HG03064 (cell line): ENCODE measurements around the gene ACER1.
"Not testable (repeated sequence)": the region's sequence is repeated elsewhere in the genome, so short reads cannot be mapped to it uniquely, and the experiment has no call there.

Source experiments
- ATAC-seq: cut with Tn5 transposase; IDR thresholded peaks from one replicate; pipeline ENCODE4 v1.9.1; 2021; ENCODE audit warnings: low read depth; ENCODE audit not compliant: unreplicated experiment

The ACER1 gene

DNA sequence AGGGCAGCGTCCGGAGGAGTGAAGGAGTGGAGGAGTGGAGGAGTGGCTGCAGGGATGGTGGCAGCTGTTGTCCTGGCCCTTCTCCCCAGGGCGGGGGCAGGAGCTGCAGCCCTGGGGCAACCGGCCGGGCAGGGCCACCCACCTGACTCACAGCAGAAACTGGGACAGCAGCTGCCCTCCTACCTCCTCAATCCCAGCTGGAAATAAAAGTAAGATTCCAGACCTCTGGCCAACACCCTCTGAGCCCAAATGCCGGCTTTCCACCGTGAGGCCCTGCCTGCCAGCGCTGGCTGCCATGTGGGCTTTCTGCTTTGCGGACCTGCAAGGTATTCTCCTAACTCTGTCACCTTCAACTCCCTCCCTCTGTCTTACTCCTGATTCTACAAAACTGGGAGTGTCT, 24.6 kb upstream of the ACER1 start:
- ATAC-seq: no peak

DNA sequence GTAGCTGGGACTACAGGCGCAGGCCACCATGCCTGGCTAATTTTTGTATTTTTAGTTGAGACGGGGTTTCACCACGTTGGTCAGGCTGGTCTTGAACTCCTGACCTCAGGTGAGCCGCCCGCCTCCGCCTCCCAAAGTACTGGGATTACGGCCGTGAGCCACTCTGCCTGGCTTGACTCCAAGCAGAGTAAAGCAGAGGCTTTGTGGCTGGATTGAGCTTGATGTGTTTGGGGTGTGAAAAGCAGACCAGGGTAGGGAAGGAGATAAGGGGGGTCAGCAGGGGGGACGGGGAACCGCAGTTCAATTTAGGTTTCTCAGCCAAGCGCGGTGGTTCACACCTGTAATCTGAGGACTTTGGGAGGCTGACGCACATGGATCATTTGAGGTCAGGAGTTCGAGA, 23.8 kb upstream of the ACER1 start:
- ATAC-seq: no peak

DNA sequence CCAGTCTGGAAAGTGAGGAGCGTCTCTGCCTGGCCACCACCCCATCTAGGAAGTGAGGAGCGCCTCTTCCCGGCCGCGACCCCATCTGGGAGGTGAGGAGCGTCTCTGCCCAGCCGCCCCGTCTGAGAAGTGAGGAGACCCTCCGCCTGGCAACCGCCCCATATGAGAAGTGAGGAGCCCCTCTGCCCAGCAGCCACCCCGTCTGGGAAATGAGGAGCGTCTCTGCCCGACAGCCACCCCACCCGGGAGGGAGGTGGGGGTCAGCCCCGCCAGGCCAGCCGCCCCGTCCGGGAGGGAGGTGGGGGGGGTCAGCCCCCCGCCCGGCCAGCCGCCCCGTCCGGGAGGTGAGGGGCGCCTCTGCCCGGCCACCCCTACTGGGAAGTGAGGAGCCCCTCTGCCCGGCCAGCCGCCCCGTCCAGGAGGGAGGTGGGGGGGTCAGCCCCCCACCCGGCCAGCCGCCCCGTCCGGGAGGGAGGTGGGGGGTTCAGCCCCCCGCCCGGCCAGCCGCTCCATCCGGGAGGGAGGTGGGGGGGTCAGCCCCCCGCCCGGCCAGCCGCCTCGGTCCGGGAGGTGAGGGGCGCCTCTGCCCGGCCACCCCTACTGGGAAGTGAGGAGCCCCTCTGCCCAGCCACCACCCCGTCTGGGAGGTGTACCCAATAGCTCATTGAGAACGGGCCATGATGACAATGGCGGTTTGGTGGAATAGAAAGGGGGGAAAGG, 22.1 kb upstream of the ACER1 start:
- not testable (repeated sequence) for ATAC-seq

- no peak for ATAC-seq
Measured at GRCh38 chr19:6354098-6354674, 20.8 kb upstream of the ACER1 start.

GRCh38 chr19:6352381-6353165, 19.2 kb upstream of the ACER1 start:
- no peak for ATAC-seq

GRCh38 chr19:6350688-6351087, 17.3 kb upstream of the ACER1 start:
- ATAC-seq: no peak

GRCh38 chr19:6349271-6349670, 15.9 kb upstream of the ACER1 start:
- ATAC-seq: not testable (repeated sequence)

DNA sequence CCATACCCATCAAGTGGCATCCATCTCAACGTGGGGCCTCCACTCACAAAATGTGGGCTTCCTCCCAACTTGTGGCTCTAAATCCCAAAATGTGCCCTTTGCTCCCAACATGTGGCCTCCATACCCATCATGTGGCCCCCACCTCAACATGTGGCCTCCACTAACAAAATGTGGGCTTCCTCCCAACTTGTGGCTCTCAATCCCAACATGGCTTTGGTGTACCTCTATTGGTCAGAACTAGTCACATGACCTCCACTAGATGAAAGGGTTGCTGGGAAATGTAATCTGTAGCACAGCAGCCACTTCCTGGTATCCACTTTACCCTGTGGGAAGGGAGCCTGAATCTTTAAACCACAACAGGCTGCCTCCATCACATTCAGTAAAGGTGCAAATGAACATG, 10.1 kb upstream of the ACER1 start:
- ATAC-seq: no peak

GRCh38 chr19:6340493-6341201, 7.2 kb upstream of the ACER1 start:
- ATAC-seq: no peak

DNA sequence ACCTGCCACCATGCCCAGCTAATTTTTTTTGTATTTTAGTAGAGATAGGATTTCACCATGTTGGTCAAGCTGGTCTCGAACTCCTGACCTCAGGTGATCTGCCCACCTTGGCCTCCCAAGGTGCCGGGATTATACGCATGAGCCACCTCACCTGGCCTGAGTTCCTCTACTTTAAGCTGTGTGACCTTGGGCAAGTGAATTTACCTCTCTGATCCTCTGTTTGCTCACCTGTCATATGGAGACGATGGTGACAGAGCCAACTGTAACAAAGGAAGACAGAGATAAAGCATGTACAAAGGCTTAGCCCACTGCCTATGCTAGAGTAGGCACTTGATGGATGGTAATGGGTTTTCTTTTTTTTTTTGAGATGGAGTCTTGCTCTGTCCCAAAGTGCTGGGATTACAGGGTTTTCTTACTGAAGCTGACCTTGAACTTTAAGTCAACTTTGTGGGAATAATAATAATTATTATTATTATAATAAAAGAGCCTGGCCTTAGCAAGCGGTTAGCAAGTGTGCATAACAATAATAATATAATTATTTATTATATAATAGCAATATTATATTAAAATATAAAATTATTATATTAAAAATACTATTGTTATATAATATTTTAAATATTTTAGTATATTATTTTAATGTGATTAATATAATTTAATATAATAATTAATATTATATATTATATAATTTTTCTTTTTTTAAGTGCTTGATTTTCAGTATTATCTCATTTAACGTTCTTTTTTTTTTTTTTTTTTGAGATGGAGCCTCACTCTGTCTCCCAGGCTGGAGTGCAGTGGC, 1.3 kb upstream of the ACER1 start:
- no peak for ATAC-seq

DNA sequence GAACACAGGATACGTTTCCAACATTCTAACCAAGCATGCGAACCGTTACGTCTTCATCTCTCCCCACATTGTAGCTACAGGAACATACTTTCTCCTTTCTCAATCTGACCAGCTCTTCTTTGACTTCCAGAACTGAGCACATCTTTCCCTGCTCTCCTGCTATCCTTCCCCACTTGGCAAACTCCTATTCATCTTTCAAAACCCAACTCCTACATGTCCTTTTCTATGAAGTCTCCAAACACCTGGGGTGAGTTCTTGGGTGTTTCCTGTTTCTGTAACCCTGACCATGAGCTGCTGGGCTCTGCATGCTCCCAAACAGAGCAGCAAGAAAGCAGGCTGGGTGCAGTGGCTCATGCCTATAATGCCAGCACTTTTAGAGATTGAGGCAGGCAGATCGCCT, 6.6 kb downstream of the ACER1 start:
- ATAC-seq: no peak

DNA sequence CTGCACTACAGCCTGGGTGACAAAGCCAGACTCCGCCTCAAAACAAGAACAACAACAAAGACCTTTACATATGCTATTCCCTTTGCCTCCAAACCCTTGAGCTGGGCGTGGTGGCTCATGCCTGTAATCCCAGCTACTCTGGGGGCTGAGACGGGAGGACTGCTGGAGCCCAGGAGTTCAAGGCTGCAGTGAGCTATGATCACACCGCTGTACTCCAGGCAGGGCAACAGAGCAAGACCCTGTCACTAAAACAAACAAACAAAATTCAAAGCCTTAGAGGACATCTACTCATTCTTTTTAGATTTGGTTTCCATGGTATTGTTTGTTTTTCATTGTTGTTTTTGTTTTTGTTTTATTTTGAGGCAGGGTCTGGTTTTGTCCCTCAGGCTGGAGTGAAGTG, 7.8 kb downstream of the ACER1 start:
- ATAC-seq: no peak

DNA sequence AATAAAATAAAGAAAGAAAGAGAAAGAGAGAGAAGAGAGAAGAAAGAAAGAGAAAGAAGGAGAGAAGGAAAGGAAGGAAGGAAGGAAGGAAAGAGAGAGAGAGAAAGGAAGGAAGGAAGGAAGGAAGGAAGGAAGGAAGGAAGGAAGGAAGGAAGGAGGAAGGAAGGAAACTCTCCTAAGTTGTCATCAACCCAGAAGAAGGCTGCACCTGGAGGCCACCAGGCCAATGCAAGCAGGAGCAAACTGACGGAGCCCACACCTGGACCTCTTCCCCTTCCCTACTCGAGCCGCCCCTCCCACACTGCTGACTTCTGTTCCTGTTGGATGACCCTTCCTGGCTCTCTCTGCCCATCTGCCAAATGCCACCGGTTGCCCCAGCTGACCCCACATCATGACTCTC, 8.7 kb downstream of the ACER1 start:
- ATAC-seq: no peak

DNA sequence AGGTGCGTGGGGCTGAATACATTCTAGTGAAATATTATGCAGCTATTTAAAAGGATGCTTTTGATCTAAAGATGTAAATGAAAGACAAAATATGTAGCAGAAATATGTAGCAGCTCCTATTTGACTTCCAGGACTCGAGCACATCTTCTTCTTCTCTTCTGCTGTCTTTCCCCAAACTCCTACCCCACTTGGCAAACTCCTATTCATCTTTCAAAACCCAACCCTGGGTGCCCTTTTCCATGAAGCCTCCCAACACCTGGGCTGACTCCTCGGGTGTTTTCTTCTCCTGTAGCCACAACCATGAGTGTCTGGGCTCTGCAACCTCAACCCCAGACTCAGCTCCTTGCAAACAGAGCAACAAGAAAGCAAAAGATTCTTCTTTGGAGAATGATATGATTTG, 11.1 kb downstream of the ACER1 start:
- ATAC-seq: no peak

DNA sequence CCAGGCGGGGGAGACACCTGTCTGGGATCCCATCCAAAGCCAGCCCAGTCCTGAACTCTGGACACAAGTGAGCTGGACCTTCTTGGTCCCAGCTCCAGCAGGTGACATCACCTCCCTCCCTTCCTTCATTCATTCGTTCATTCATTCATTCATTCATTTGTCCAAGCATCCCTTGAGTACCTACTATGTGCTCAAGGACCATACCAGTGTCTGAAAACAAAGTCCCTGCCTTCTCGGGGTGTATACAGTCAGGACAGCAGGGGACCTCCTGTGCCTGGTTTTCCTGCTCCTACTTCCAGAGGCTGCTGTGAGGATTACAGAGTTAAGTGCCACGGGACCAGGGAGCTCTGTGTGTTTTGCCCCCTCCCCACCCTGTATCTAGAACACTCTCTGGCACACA, 14.0 kb downstream of the ACER1 start:
- ATAC-seq: no peak

- ATAC-seq: no peak
Measured at GRCh38 chr19:6318772-6319171, 14.6 kb downstream of the ACER1 start.

DNA sequence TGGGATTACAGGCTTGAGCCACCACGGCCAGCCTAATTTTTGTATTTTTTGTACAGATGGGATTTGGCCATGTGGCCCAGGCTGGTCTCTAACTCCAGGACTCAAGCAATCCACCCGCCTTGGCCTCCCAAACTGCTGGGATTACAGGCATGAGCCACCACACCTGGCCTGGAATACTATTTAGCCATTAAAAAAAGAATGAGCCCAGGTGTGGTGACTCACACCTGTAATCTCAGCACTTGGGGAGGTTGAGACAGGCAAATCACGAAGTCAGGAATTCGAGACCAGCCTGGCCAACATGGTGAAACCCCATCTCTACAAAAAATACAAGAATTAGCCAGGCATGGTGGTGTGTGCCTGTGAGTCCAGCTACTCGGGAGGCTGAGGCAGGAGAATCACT, 17.8 kb downstream of the ACER1 start:
- not testable (repeated sequence) for ATAC-seq

DNA sequence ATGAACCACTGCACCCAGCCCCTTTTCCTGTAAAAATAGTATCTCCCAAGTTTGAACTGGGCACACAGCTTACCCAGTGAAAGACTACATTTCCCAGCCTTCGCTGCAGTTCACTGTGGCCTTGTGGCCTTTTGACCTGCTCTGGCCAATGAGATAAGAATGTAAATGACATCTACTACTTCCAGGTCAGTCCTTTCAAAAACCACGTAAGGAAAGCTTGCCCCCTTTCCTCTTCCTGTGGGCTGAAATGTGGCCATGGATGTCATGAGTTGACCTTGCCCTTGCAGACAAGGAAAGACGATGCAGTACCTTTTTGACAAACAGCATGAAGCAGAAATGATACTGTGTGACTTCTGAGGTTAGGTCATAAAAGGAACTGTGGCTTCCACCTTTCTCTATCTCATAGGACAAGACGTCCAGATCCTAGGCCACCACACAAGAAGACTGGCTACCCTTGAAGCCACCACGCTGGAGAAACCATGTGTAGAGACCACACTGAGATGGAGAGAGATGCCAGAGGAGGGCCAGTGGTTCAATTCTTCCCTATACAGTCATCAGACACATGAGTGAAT, 19.9 kb downstream of the ACER1 start:
- ATAC-seq: no peak

DNA sequence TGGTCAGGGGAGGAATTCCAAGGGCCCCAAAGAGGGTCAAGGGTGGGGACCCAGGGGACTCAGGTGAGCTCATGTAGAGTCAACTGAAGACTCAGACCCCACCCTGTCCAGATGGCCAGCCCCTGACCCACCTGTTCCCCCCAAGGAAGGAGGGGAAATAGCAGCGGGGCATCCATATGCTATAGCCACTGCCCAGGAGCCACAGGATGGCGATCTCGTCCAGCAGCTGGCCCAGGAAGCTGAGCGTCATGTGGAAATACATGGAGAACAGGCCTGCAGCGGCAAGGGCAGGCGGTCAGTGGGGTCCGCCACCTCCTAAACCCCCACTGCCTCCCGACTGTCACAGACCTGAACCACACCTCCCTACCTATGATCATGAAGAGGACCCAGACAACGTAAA, 21.4 kb downstream of the ACER1 start:
- ATAC-seq: no peak

GRCh38 chr19:6298413-6298812, 35.0 kb downstream of the ACER1 start:
- ATAC-seq: no peak
